ENCODE data around the gene VMO1. TPM values are rescaled to one million over a fixed set of nuclear protein-coding genes. Genes with fewer than 3 reads are reported as not detected.
A peak's percentile ranks its signal among the peaks of the same experiment; 100 is the strongest.

Gene VMO1
- total and polyA plus RNA-seq, 4 donors: 1.7 to 9.1 (median 3.9) TPM

DNA sequence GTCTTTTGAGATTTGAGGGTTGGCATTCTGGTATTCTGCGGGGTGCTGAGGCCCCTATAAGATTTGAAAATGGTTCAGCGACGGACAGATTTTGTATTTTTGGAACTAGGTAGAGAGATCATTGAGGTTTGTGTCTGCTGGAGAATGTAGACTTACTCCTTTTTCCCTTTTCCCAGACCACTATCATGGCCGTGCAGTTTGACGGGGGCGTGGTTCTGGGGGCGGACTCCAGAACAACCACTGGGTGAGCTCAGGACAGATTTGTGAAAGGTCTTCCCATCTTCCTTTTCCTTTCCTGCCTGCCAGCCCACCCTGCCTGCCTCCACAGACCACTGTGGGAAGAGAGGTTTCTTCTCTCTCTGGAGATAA lies 10.4 kb upstream of the VMO1 start:
- H3K27ac ChIP-seq (ENCODE audit: low read depth in 1 of 2, low read length in 2 of 2): peak overlapping the region; percentile 19 to 75
- peak overlapping the region; percentile 66 to 94 for H3K9ac ChIP-seq (ENCODE audit: low read depth in 1 of 2, low read length in 2 of 2)
- H3K36me3 ChIP-seq (ENCODE audit: control insufficient read depth in 4 of 4, insufficient read depth in 3 of 4, low read depth in 1 of 4, low read length in 3 of 4): peaks cover 6 to 20% (median 16%) of the 10 kb centered on the region in 4 donors
- WGBS: under 1% methylated on average over 7 of the region's 7 CpGs
- peaks cover 4 to 15% (median 12%) of the 10 kb centered on the region in 4 donors for H3K4me1 ChIP-seq (ENCODE audit: control insufficient read depth in 4 of 4, insufficient read depth in 4 of 4, low read length in 3 of 4)
- H3K27me3 ChIP-seq (ENCODE audit: control insufficient read depth in 4 of 4, insufficient read depth in 4 of 4, low read length in 3 of 4): no peaks in the 10 kb centered on the region
- no peaks in the 10 kb centered on the region for H3K9me3 ChIP-seq (ENCODE audit: control insufficient read depth in 4 of 4, low read length in 3 of 4)
- TF ChIP-seq, protein P1, sequence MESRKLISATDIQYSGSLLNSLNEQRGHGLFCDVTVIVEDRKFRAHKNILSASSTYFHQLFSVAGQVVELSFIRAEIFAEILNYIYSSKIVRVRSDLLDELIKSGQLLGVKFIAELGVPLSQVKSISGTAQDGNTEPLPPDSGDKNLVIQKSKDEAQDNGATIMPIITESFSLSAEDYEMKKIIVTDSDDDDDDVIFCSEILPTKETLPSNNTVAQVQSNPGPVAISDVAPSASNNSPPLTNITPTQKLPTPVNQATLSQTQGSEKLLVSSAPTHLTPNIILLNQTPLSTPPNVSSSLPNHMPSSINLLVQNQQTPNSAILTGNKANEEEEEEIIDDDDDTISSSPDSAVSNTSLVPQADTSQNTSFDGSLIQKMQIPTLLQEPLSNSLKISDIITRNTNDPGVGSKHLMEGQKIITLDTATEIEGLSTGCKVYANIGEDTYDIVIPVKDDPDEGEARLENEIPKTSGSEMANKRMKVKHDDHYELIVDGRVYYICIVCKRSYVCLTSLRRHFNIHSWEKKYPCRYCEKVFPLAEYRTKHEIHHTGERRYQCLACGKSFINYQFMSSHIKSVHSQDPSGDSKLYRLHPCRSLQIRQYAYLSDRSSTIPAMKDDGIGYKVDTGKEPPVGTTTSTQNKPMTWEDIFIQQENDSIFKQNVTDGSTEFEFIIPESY (IDR thresholded peaks at IDR 0.05): no peak
- TF ChIP-seq SP1 (IDR thresholded peaks at IDR 0.05) (no peak), GABPA (IDR thresholded peaks at IDR 0.05 in 1 of 2, conservative IDR thresholded peaks at IDR 0.05 in 1 of 2) (no peak), HNF4A (conservative IDR thresholded peaks at IDR 0.05) (no peak), NR2F2 (IDR thresholded peaks at IDR 0.05) (no peak), FOXA2 (IDR thresholded peaks at IDR 0.05) (no peak), TAF1 (conservative IDR thresholded peaks at IDR 0.05) (no peak), YY1 (IDR thresholded peaks at IDR 0.05) (no peak), FOXA1 (IDR thresholded peaks at IDR 0.05) (no peak), RXRA (IDR thresholded peaks at IDR 0.05) (no peak), JUND (IDR thresholded peaks at IDR 0.05) (no peak), HNF4G (IDR thresholded peaks at IDR 0.05) (no peak), RAD21 (IDR thresholded peaks at IDR 0.05) (no peak), EGR1 (IDR thresholded peaks at IDR 0.05; ENCODE audit: low read depth in 2 of 2) (no peak)
- TF ChIP-seq, protein P2, sequence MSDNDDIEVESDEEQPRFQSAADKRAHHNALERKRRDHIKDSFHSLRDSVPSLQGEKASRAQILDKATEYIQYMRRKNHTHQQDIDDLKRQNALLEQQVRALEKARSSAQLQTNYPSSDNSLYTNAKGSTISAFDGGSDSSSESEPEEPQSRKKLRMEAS (IDR thresholded peaks at IDR 0.05): no peak
- TF ChIP-seq, protein P3, sequence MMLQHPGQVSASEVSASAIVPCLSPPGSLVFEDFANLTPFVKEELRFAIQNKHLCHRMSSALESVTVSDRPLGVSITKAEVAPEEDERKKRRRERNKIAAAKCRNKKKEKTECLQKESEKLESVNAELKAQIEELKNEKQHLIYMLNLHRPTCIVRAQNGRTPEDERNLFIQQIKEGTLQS (IDR thresholded peaks at IDR 0.05): no peak
- TF ChIP-seq, protein P4, sequence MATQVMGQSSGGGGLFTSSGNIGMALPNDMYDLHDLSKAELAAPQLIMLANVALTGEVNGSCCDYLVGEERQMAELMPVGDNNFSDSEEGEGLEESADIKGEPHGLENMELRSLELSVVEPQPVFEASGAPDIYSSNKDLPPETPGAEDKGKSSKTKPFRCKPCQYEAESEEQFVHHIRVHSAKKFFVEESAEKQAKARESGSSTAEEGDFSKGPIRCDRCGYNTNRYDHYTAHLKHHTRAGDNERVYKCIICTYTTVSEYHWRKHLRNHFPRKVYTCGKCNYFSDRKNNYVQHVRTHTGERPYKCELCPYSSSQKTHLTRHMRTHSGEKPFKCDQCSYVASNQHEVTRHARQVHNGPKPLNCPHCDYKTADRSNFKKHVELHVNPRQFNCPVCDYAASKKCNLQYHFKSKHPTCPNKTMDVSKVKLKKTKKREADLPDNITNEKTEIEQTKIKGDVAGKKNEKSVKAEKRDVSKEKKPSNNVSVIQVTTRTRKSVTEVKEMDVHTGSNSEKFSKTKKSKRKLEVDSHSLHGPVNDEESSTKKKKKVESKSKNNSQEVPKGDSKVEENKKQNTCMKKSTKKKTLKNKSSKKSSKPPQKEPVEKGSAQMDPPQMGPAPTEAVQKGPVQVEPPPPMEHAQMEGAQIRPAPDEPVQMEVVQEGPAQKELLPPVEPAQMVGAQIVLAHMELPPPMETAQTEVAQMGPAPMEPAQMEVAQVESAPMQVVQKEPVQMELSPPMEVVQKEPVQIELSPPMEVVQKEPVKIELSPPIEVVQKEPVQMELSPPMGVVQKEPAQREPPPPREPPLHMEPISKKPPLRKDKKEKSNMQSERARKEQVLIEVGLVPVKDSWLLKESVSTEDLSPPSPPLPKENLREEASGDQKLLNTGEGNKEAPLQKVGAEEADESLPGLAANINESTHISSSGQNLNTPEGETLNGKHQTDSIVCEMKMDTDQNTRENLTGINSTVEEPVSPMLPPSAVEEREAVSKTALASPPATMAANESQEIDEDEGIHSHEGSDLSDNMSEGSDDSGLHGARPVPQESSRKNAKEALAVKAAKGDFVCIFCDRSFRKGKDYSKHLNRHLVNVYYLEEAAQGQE (IDR thresholded peaks at IDR 0.05): no peak
- TF ChIP-seq, protein P5, sequence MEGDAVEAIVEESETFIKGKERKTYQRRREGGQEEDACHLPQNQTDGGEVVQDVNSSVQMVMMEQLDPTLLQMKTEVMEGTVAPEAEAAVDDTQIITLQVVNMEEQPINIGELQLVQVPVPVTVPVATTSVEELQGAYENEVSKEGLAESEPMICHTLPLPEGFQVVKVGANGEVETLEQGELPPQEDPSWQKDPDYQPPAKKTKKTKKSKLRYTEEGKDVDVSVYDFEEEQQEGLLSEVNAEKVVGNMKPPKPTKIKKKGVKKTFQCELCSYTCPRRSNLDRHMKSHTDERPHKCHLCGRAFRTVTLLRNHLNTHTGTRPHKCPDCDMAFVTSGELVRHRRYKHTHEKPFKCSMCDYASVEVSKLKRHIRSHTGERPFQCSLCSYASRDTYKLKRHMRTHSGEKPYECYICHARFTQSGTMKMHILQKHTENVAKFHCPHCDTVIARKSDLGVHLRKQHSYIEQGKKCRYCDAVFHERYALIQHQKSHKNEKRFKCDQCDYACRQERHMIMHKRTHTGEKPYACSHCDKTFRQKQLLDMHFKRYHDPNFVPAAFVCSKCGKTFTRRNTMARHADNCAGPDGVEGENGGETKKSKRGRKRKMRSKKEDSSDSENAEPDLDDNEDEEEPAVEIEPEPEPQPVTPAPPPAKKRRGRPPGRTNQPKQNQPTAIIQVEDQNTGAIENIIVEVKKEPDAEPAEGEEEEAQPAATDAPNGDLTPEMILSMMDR (IDR thresholded peaks at IDR 0.05; ENCODE audit: low read depth, low read length, missing input control): no peak
- peak overlapping the region; percentile 80 to 100 (median 91) for H3K4me3 ChIP-seq (ENCODE audit: low read depth in 1 of 3, low read length in 3 of 3)
- DNase-seq (ENCODE audit: low spot score): no peak

Measured in liver (tissue), 9 donors.